ENCODE measurements around the gene ATRNL1.

GRCh38 chr10:115173915-115174443, 80.8 kb downstream of the ATRNL1 start:
- TF ChIP-seq CTCF (IDR thresholded peaks at IDR 0.05) = no peak
- no peak for TF ChIP-seq EZH2 (IDR thresholded peaks at IDR 0.05)
